ENCODE results near the gene PSMD3.
"Not testable (repeated sequence)": the region's sequence is repeated elsewhere in the genome, so short reads cannot be mapped to it uniquely, and the experiment has no call there.

The PSMD3 gene

GRCh38 chr17:39999067-39999466 lies 18.5 kb downstream of the PSMD3 start:
- no peak for DNase-seq

- DNase-seq = no peak
Observed at GRCh38 chr17:40000161-40000560, 19.6 kb downstream of the PSMD3 start.

- DNase-seq = not testable (repeated sequence)
Observed at GRCh38 chr17:40001335-40001734, 20.7 kb downstream of the PSMD3 start.

- DNase-seq = no peak
Observed at GRCh38 chr17:40004072-40004471, 23.5 kb downstream of the PSMD3 start.

GRCh38 chr17:40004712-40005111 lies 24.1 kb downstream of the PSMD3 start:
- DNase-seq = no peak

GRCh38 chr17:40005520-40005919 lies 24.9 kb downstream of the PSMD3 start:
- no peak for DNase-seq

- not testable (repeated sequence) for DNase-seq
Observed at GRCh38 chr17:40010946-40011500, 30.4 kb downstream of the PSMD3 start.

GRCh38 chr17:40012017-40012647 lies 31.5 kb downstream of the PSMD3 start:
- DNase-seq = not testable (repeated sequence)

- DNase-seq = no peak
Observed at GRCh38 chr17:40014375-40014980, 33.9 kb downstream of the PSMD3 start.

- DNase-seq = no peak
Observed at GRCh38 chr17:40015005-40015997, 34.7 kb downstream of the PSMD3 start, which contains the start of gene CSF3. Gene CSF3 (plus strand): TSS chr17:40015440. CDS start chr17:40015475, 35 bp downstream.

- DNase-seq = no peak
Observed at GRCh38 chr17:40015998-40016985, 35.7 kb downstream of the PSMD3 start.

- no peak for DNase-seq
Observed at GRCh38 chr17:40017422-40018080, 36.9 kb downstream of the PSMD3 start.

- no peak for DNase-seq
Observed at GRCh38 chr17:40018211-40019121, 37.9 kb downstream of the PSMD3 start.

- DNase-seq = no peak
Observed at GRCh38 chr17:40019140-40019991, 38.8 kb downstream of the PSMD3 start.

GRCh38 chr17:40020146-40020545 lies 39.5 kb downstream of the PSMD3 start:
- no peak for DNase-seq

- no peak for DNase-seq
Observed at GRCh38 chr17:40021451-40021971, 40.9 kb downstream of the PSMD3 start.

- DNase-seq = no peak
Observed at GRCh38 chr17:40022497-40022896, 41.9 kb downstream of the PSMD3 start.

GRCh38 chr17:40022961-40023541 lies 42.4 kb downstream of the PSMD3 start:
- no peak for DNase-seq
